GM12873 (cell line): Measurements from ENCODE around the gene SARS1.

Experiments
- CTCF ChIP-seq: IDR thresholded peaks from 2 replicates; pipeline ENCODE4 v1.5.1; 2012; ENCODE audit warnings: low read depth, mild to moderate bottlenecking, moderate library complexity, low read length, control low read depth; ENCODE audit not compliant: insufficient read depth; ENCODE audit errors: missing control alignments

The SARS1 gene

GRCh38 chr1:109242387-109242786 lies 28.7 kb downstream of the SARS1 start:
- TF ChIP-seq CTCF = no peak

- no peak for TF ChIP-seq CTCF
Observed at GRCh38 chr1:109243221-109243620, 29.5 kb downstream of the SARS1 start.

- TF ChIP-seq CTCF = no peak
Observed at GRCh38 chr1:109243860-109244552, 30.3 kb downstream of the SARS1 start.

- no peak for TF ChIP-seq CTCF
Observed at GRCh38 chr1:109246141-109246551, 32.4 kb downstream of the SARS1 start.

GRCh38 chr1:109247401-109248365 lies 34.0 kb downstream of the SARS1 start:
- TF ChIP-seq CTCF = no peak

GRCh38 chr1:109248444-109248796 lies 34.7 kb downstream of the SARS1 start:
- TF ChIP-seq CTCF = no peak

GRCh38 chr1:109248797-109249629 lies 35.3 kb downstream of the SARS1 start, which contains the start of gene CELSR2:
TSS of gene CELSR2 (plus strand) at chr1:109249539. CDS start at chr1:109250080, 541 bp downstream.
- no peak for TF ChIP-seq CTCF
